SK-N-SH treated with all-trans-retinoic acid at 6 μM for 48 hours (cell line): ENCODE results near the gene LSM2.

Experiments
- ATAC-seq: fragments of 200-7000 bp; cut with Tn5 transposase; 3 replicates; pipeline ENCODE4 v1.9.1; 2020; ENCODE audit warnings: mild to moderate bottlenecking, moderate library complexity
- ARNTL ChIP-seq: fragments of 450-650 bp; formaldehyde crosslinking; IDR thresholded peaks from 2 replicates; pipeline ENCODE4 v1.5.0; 2020; ENCODE audit warnings: low read depth, mild to moderate bottlenecking, moderate library complexity, borderline replicate concordance
- BACH2 ChIP-seq: fragments of 250-450 bp; sonication (Bioruptor Pico); IDR thresholded peaks from 2 replicates; pipeline ENCODE4 v1.9.0; 2021; ENCODE audit warnings: mild to moderate bottlenecking, borderline replicate concordance
- CSDC2 ChIP-seq: fragments of 250-450 bp; sonication (Bioruptor Pico); IDR thresholded peaks from 2 replicates; pipeline ENCODE4 v1.5.0; 2020; ENCODE audit warnings: mild to moderate bottlenecking, moderate library complexity
- ESRRG ChIP-seq: fragments of 250-450 bp; sonication (Bioruptor Pico); IDR thresholded peaks from 2 replicates; pipeline ENCODE4 v1.6.1; 2021; ENCODE audit warnings: mild to moderate bottlenecking
- GLIS3 ChIP-seq: fragments of 250-450 bp; sonication (Bioruptor Pico); IDR thresholded peaks from 2 replicates; pipeline ENCODE4 v1.5.0; 2020; ENCODE audit warnings: mild to moderate bottlenecking, moderate library complexity
- ISL1 ChIP-seq: fragments of 250-450 bp; sonication (Bioruptor Pico); IDR thresholded peaks from 2 replicates; pipeline ENCODE4 v2.1.2; 2022; ENCODE audit warnings: mild to moderate bottlenecking, moderate library complexity
- OSR1 ChIP-seq: fragments of 250-450 bp; sonication (Bioruptor Pico); IDR thresholded peaks from 2 replicates; pipeline ENCODE4 v1.8.0; 2022; ENCODE audit warnings: moderate library complexity, mild to moderate bottlenecking, inconsistent platforms
- PPARA ChIP-seq: fragments of 250-450 bp; sonication (Bioruptor Pico); IDR thresholded peaks from 2 replicates; pipeline ENCODE4 v1.5.0; 2020; ENCODE audit warnings: mild to moderate bottlenecking, borderline replicate concordance
- RARB ChIP-seq: fragments of 250-450 bp; sonication (Bioruptor Pico); IDR thresholded peaks from 2 replicates; pipeline ENCODE4 v1.8.0; 2021; ENCODE audit warnings: mild to moderate bottlenecking, moderate library complexity
- SNAI2 ChIP-seq: fragments of 250-450 bp; sonication (Bioruptor Pico); IDR thresholded peaks from 2 replicates; pipeline ENCODE4 v1.5.0; 2020; ENCODE audit warnings: mild to moderate bottlenecking, moderate library complexity
- TCF4 ChIP-seq: fragments of 250-450 bp; sonication (Bioruptor Pico); IDR thresholded peaks from 2 replicates; pipeline ENCODE4 v1.8.0; 2021; ENCODE audit warnings: mild to moderate bottlenecking, moderate library complexity, borderline replicate concordance
- TOX ChIP-seq: fragments of 250-450 bp; sonication (Bioruptor Pico); IDR thresholded peaks from 2 replicates; pipeline ENCODE4 v1.8.0; 2021; ENCODE audit warnings: mild to moderate bottlenecking, moderate library complexity, borderline replicate concordance
- ZC3H10 ChIP-seq: fragments of 250-450 bp; sonication (Bioruptor Pico); IDR thresholded peaks from 2 replicates; pipeline ENCODE4 v1.5.1; 2021; ENCODE audit warnings: mild to moderate bottlenecking, moderate library complexity
- ZFP30 ChIP-seq: fragments of 450-650 bp; formaldehyde crosslinking; IDR thresholded peaks from 2 replicates; pipeline ENCODE4 v1.5.0; 2022; ENCODE audit warnings: mild to moderate bottlenecking, moderate library complexity
- ZNF565 ChIP-seq: fragments of 450-650 bp; formaldehyde crosslinking; conservative IDR thresholded peaks from 2 replicates; pipeline ENCODE4 v1.5.0; 2020; ENCODE audit warnings: low read depth, mild to moderate bottlenecking, moderate library complexity
- ZNF70 ChIP-seq: fragments of 450-650 bp; formaldehyde crosslinking; IDR thresholded peaks from 2 replicates; pipeline ENCODE4 v1.5.0; 2020; ENCODE audit warnings: mild to moderate bottlenecking, moderate library complexity
- ZNF8 ChIP-seq: fragments of 450-650 bp; formaldehyde crosslinking; IDR thresholded peaks from 2 replicates; pipeline ENCODE4 v1.5.0; 2020; ENCODE audit warnings: mild to moderate bottlenecking, moderate library complexity
- TF ChIP-seq, protein P1 (sequence below): fragments of 250-450 bp; sonication (Bioruptor Pico); IDR thresholded peaks from 2 replicates; pipeline ENCODE4 v1.5.0; 2020; ENCODE audit warnings: mild to moderate bottlenecking, moderate library complexity
- TF ChIP-seq, protein P2 (sequence below): fragments of 250-450 bp; sonication (Bioruptor Pico); IDR thresholded peaks from 2 replicates; pipeline ENCODE4 v1.8.0; 2021; ENCODE audit warnings: low read depth, mild to moderate bottlenecking, moderate library complexity, borderline replicate concordance
- TF ChIP-seq, protein P3 (sequence below): fragments of 250-450 bp; sonication (Bioruptor Pico); IDR thresholded peaks from 2 replicates; pipeline ENCODE4 v1.5.1; 2020; ENCODE audit warnings: low read depth, mild to moderate bottlenecking, moderate library complexity
- TF ChIP-seq, protein P4 (sequence below): fragments of 250-450 bp; sonication (Bioruptor Pico); IDR thresholded peaks from 2 replicates; pipeline ENCODE4 v1.8.0; 2020; ENCODE audit warnings: mild to moderate bottlenecking, moderate library complexity, borderline replicate concordance

LSM2 gene

DNA sequence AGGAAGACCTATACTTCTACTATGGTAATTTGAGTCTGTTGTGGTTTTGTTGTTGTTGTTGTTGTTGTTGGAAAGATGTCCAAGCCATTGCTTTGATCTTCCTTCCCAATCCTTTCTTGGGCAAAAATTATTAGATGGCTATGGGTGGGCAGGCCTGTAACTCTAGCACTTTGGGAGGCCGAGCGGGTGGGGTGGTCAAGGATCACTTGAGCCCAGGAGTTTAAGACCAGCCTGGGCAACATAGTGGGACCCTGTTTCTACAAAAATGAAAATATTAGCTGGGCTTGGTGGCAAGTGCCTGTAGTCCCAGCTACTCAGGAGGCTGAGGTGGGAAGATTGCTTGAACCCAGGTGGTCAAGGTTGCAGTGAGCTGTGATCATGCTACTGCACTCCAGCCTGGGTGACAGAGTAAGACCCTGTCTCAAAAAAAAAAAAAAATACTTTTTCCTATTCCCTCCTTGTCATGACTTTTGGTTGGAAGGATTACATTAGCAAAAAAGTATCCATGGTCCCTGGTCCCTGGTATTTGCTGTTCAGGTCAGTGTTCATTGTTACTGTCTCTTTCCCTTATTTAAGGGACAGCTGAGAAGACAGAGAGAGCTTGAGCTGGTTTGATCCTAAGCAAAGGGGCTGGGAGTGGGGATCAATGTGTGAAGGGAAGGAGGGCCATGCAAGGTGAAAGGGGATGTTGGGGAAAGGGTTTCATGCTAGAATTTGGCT is 44.2 kb upstream of the LSM2 start:
- ATAC-seq: no peak
- TF ChIP-seq ISL1 (CRISPR knock-in tag) (no peak), GLIS3 (CRISPR knock-in tag) (no peak), ZNF8 (CRISPR knock-in tag) (no peak), RARB (CRISPR knock-in tag) (no peak), ZNF565 (CRISPR knock-in tag) (no peak), SNAI2 (CRISPR knock-in tag) (no peak), TCF4 (CRISPR knock-in tag) (no peak), ESRRG (no peak), CSDC2 (no peak), ZC3H10 (CRISPR knock-in tag) (no peak), BACH2 (CRISPR knock-in tag) (no peak)
- TF ChIP-seq, protein P1, sequence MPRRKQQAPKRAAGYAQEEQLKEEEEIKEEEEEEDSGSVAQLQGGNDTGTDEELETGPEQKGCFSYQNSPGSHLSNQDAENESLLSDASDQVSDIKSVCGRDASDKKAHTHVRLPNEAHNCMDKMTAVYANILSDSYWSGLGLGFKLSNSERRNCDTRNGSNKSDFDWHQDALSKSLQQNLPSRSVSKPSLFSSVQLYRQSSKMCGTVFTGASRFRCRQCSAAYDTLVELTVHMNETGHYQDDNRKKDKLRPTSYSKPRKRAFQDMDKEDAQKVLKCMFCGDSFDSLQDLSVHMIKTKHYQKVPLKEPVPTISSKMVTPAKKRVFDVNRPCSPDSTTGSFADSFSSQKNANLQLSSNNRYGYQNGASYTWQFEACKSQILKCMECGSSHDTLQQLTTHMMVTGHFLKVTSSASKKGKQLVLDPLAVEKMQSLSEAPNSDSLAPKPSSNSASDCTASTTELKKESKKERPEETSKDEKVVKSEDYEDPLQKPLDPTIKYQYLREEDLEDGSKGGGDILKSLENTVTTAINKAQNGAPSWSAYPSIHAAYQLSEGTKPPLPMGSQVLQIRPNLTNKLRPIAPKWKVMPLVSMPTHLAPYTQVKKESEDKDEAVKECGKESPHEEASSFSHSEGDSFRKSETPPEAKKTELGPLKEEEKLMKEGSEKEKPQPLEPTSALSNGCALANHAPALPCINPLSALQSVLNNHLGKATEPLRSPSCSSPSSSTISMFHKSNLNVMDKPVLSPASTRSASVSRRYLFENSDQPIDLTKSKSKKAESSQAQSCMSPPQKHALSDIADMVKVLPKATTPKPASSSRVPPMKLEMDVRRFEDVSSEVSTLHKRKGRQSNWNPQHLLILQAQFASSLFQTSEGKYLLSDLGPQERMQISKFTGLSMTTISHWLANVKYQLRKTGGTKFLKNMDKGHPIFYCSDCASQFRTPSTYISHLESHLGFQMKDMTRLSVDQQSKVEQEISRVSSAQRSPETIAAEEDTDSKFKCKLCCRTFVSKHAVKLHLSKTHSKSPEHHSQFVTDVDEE (CRISPR knock-in tag): no peak
- TF ChIP-seq, protein P2, sequence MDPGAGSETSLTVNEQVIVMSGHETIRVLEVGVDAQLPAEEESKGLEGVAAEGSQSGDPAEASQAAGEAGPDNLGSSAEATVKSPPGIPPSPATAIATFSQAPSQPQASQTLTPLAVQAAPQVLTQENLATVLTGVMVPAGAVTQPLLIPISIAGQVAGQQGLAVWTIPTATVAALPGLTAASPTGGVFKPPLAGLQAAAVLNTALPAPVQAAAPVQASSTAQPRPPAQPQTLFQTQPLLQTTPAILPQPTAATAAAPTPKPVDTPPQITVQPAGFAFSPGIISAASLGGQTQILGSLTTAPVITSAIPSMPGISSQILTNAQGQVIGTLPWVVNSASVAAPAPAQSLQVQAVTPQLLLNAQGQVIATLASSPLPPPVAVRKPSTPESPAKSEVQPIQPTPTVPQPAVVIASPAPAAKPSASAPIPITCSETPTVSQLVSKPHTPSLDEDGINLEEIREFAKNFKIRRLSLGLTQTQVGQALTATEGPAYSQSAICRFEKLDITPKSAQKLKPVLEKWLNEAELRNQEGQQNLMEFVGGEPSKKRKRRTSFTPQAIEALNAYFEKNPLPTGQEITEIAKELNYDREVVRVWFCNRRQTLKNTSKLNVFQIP (CRISPR knock-in tag): no peak

DNA sequence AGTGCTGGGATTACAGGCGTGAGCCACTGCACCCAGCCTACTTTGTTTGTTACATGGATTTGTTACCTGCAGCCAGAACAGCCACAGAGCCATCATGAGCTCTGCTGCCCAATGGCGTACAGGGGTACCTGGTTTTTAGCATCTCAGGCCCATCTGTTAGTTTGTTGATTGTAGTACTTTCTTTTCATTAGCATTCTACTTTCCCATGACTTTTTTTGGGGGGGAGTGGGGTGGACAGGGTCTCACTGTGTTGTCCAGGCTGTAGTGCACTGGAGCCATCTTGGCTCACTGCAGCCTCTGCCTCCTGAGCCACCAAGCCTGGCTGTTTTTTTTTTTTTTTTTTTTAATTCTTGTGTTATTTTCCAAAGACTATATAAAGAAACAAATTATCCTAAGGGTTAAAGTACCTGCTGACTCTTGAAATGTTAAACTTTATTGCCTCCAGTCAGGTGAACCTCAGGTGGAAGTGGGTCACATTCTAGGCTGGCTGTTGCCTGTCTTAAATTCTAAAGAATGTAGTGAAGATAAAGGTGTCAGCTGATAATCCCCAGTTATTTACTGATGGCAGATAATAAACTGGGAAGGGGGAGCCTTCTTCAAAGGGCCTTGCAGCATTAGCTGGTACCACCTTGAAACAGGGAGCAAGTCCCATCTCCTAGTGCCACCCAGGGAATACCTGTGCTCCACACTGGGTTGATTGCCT is 40.7 kb upstream of the LSM2 start:
- TF ChIP-seq TOX (CRISPR knock-in tag) (no peak), ZNF565 (CRISPR knock-in tag) (no peak), RARB (CRISPR knock-in tag) (no peak), ZNF70 (CRISPR knock-in tag) (no peak), ZFP30 (CRISPR knock-in tag) (no peak), GLIS3 (CRISPR knock-in tag) (no peak), ZC3H10 (CRISPR knock-in tag) (no peak), BACH2 (CRISPR knock-in tag) (no peak), OSR1 (CRISPR knock-in tag) (no peak), CSDC2 (no peak), TCF4 (CRISPR knock-in tag) (no peak), ESRRG (no peak), SNAI2 (CRISPR knock-in tag) (no peak), PPARA (CRISPR knock-in tag) (no peak)
- TF ChIP-seq, all 23 proteins: peak for 0
- no peak for ATAC-seq

DNA sequence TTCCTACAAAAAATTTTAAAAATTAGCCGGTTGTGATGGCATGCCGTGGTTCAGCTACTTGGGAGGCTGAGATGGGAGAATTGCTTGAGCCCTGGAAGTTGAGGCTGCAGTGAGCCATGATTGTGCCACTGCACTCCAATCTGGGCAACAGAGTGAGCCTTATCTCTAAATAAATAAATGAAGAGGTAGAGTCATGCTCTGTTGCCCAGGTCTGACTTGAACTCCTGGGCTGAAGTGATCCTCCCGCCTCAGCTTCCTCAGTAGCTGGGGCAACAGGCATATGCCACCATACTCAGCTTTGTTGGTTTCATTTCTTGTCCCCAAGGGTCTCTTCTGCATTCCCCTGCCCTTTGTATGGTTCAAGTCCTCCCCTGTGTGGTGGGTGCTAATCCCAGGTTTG is 37.7 kb upstream of the LSM2 start:
- TF ChIP-seq, protein P3, sequence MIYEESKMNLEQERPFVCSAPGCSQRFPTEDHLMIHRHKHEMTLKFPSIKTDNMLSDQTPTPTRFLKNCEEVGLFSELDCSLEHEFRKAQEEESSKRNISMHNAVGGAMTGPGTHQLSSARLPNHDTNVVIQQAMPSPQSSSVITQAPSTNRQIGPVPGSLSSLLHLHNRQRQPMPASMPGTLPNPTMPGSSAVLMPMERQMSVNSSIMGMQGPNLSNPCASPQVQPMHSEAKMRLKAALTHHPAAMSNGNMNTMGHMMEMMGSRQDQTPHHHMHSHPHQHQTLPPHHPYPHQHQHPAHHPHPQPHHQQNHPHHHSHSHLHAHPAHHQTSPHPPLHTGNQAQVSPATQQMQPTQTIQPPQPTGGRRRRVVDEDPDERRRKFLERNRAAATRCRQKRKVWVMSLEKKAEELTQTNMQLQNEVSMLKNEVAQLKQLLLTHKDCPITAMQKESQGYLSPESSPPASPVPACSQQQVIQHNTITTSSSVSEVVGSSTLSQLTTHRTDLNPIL (CRISPR knock-in tag): no peak
- TF ChIP-seq, protein P2 (CRISPR knock-in tag): no peak
- TF ChIP-seq ZNF8 (CRISPR knock-in tag) (no peak), OSR1 (CRISPR knock-in tag) (no peak), GLIS3 (CRISPR knock-in tag) (no peak)
- no peak for ATAC-seq

DNA sequence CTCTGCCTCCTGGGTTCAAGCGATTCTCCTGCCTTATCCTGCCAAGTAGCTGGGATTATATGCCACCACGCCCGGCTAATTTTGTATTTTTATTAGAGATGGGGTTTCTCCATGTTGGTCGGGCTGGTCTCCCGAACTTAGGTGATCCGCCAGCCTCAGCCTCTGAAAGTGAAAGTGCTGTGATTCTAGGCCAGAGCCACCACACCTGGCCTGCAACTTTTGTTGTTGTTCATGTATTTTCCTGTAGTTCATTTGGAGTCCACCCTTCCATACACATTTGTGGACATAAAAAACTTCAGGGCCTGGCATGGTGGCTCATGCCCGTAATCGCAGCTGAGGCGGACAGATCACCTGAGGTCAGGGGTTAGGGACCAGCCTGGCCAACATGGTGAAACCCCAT is 35.3 kb upstream of the LSM2 start:
- no peak; the same call in 2 of the 3 replicates for ATAC-seq
- TF ChIP-seq ARNTL (CRISPR knock-in tag) (no peak), TOX (CRISPR knock-in tag) (no peak), ISL1 (CRISPR knock-in tag) (no peak), GLIS3 (CRISPR knock-in tag) (no peak), ZNF565 (CRISPR knock-in tag) (no peak), RARB (CRISPR knock-in tag) (no peak), ZFP30 (CRISPR knock-in tag) (no peak), ZNF70 (CRISPR knock-in tag) (no peak), CSDC2 (no peak), ESRRG (no peak)
- TF ChIP-seq, protein P4, sequence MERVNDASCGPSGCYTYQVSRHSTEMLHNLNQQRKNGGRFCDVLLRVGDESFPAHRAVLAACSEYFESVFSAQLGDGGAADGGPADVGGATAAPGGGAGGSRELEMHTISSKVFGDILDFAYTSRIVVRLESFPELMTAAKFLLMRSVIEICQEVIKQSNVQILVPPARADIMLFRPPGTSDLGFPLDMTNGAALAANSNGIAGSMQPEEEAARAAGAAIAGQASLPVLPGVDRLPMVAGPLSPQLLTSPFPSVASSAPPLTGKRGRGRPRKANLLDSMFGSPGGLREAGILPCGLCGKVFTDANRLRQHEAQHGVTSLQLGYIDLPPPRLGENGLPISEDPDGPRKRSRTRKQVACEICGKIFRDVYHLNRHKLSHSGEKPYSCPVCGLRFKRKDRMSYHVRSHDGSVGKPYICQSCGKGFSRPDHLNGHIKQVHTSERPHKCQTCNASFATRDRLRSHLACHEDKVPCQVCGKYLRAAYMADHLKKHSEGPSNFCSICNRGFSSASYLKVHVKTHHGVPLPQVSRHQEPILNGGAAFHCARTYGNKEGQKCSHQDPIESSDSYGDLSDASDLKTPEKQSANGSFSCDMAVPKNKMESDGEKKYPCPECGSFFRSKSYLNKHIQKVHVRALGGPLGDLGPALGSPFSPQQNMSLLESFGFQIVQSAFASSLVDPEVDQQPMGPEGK (CRISPR knock-in tag): no peak
